ENCODE data around the gene ARCN1. TPM values are rescaled to one million over a fixed set of nuclear protein-coding genes. Genes with fewer than 3 reads are reported as not detected.

The ARCN1 gene
- total and polyA plus RNA-seq, 2 of the 4 experiments (the other 2 are of a cell fraction): 148 to 212 TPM

- BruUV-seq (replicated peaks): no TSS peak
- Histone ChIP-seq H3K27me3 (ENCODE audit: control insufficient read depth, insufficient read depth, low read length) (no peaks in the 10 kb centered on the region), H3K27ac (ENCODE audit: insufficient read depth, low read length) (no peak overlapping the region), H4K5ac (ENCODE audit: low read depth, low read length) (no peak overlapping the region), H2BK20ac (ENCODE audit: low read depth, low read length) (no peak overlapping the region), H3K79me1 (ENCODE audit: low read depth in 1 of 2, low read length in 2 of 2) (peaks cover 43 to 74% of the 10 kb centered on the region in 2 experiments), H3K4me1 (ENCODE audit: control insufficient read depth, insufficient read depth, low read length) (0 out of 2 replicates have a peak, but pooled peaks cover 1% of the 10 kb centered on the region), H3K56ac (ENCODE audit: extremely low read depth, insufficient read depth, low read length) (no peak overlapping the region), H4K91ac (ENCODE audit: insufficient read depth, low read depth, low read length) (no peak overlapping the region), H3K9ac (ENCODE audit: low read depth, low read length) (no peak overlapping the region), H3K4ac (ENCODE audit: low read depth, low read length) (no peak overlapping the region), H2BK15ac (ENCODE audit: low read depth, low read length) (no peak overlapping the region), H2AFZ (replicated peaks; ENCODE audit: low read length, poor library complexity) (no peak overlapping the region), H3K18ac (ENCODE audit: low read depth, low read length) (no peak overlapping the region), H4K20me1 (ENCODE audit: insufficient read depth, low read length) (peaks cover 39% of the 10 kb centered on the region; the same call in 1 of the 2 replicates), H3K9me3 (ENCODE audit: control insufficient read depth, insufficient read depth, low read length) (no peaks in the 10 kb centered on the region), H3K23ac (ENCODE audit: low read depth, low read length) (no peak overlapping the region), H3K9me1 (ENCODE audit: insufficient read depth, low read length) (no peaks in the 10 kb centered on the region; the same call in 1 of the 2 replicates), H3K36me3 (ENCODE audit: control insufficient read depth, insufficient read depth, low read length) (peaks cover 82% of the 10 kb centered on the region), H2AK9ac (replicated peaks; ENCODE audit: low read depth, low read length, poor library complexity) (no peak overlapping the region), H2BK5ac (ENCODE audit: low read depth, low read length, poor library complexity, severe bottlenecking) (no peak overlapping the region), H3K14ac (replicated peaks; ENCODE audit: low read depth, low read length) (no peak overlapping the region), H4K8ac (ENCODE audit: low read depth in 2 of 2, low read length in 2 of 2) (no peak overlapping the region), H3K4me3 (ENCODE audit: insufficient read depth, low read depth, low read length) (no peak overlapping the region), H2BK120ac (ENCODE audit: low read depth, low read length) (no peak overlapping the region), H3K4me2 (ENCODE audit: low read depth, low read length) (no peak overlapping the region), H2AK5ac (ENCODE audit: low read depth, low read length) (no peak overlapping the region)
- CTCF ChIA-PET: no interaction called here
- in situ Hi-C loops (cut with MboI; ENCODE audit: low sequenced_read_pairs) (no loop called here), intact Hi-C loops (cut with micrococcal nuclease) (no loop called here), dilution Hi-C loops (cut with HindIII; ENCODE audit: low sequenced_read_pairs, unreplicated experiment) (no loop called here)
- POLR2A ChIA-PET (ENCODE audit: unreplicated experiment): no interaction called here
- DNase-seq (no peak), ATAC-seq (ENCODE audit: low read depth) (no peak)
- 96% methylated on average over 8 of the region's 10 CpGs; no CpG with 5 or more reads in 1 of the 2 experiments for WGBS, 2 experiments (ENCODE audit: extremely low coverage in 2 of 2, insufficient read length in 1 of 2)
- TF ChIP-seq MXI1 (IDR thresholded peaks at IDR 0.05; ENCODE audit: borderline replicate concordance, low read depth, low read length): no peak
- TF ChIP-seq, protein P1, sequence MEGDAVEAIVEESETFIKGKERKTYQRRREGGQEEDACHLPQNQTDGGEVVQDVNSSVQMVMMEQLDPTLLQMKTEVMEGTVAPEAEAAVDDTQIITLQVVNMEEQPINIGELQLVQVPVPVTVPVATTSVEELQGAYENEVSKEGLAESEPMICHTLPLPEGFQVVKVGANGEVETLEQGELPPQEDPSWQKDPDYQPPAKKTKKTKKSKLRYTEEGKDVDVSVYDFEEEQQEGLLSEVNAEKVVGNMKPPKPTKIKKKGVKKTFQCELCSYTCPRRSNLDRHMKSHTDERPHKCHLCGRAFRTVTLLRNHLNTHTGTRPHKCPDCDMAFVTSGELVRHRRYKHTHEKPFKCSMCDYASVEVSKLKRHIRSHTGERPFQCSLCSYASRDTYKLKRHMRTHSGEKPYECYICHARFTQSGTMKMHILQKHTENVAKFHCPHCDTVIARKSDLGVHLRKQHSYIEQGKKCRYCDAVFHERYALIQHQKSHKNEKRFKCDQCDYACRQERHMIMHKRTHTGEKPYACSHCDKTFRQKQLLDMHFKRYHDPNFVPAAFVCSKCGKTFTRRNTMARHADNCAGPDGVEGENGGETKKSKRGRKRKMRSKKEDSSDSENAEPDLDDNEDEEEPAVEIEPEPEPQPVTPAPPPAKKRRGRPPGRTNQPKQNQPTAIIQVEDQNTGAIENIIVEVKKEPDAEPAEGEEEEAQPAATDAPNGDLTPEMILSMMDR (conservative IDR thresholded peaks at IDR 0.05; ENCODE audit: low read depth, low read length): no peak
- no peak for TF ChIP-seq FOS (IDR thresholded peaks at IDR 0.05; ENCODE audit: low read depth, low read length)
- no peak for TF ChIP-seq POLR2A (IDR thresholded peaks at IDR 0.05; ENCODE audit: low read depth, low read length)
- TF ChIP-seq MAFK (IDR thresholded peaks at IDR 0.05; ENCODE audit: low read depth, low read length): no peak
- no peak for TF ChIP-seq RFX5 (IDR thresholded peaks at IDR 0.05; ENCODE audit: low read depth, low read length)
- no peak for TF ChIP-seq RAD21 (IDR thresholded peaks at IDR 0.05; ENCODE audit: low read length)
- no peak for TF ChIP-seq SMC3 (IDR thresholded peaks at IDR 0.05; ENCODE audit: low read depth, low read length)
Observed at GRCh38 chr11:118644496-118644895, 72.3 kb downstream of the ARCN1 start.

Measured in IMR-90 (cell line).